ENCODE measurements around the gene PCDHA2.

GRCh38 chr5:140767444-140767843 is 27.2 kb upstream of the PCDHA2 start:
- TF ChIP-seq, protein P1, sequence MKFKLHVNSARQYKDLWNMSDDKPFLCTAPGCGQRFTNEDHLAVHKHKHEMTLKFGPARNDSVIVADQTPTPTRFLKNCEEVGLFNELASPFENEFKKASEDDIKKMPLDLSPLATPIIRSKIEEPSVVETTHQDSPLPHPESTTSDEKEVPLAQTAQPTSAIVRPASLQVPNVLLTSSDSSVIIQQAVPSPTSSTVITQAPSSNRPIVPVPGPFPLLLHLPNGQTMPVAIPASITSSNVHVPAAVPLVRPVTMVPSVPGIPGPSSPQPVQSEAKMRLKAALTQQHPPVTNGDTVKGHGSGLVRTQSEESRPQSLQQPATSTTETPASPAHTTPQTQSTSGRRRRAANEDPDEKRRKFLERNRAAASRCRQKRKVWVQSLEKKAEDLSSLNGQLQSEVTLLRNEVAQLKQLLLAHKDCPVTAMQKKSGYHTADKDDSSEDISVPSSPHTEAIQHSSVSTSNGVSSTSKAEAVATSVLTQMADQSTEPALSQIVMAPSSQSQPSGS (CRISPR knock-in tag; IDR thresholded peaks at IDR 0.05; ENCODE audit: borderline replicate concordance, low read depth), result no peak
- TF ChIP-seq, protein P2, sequence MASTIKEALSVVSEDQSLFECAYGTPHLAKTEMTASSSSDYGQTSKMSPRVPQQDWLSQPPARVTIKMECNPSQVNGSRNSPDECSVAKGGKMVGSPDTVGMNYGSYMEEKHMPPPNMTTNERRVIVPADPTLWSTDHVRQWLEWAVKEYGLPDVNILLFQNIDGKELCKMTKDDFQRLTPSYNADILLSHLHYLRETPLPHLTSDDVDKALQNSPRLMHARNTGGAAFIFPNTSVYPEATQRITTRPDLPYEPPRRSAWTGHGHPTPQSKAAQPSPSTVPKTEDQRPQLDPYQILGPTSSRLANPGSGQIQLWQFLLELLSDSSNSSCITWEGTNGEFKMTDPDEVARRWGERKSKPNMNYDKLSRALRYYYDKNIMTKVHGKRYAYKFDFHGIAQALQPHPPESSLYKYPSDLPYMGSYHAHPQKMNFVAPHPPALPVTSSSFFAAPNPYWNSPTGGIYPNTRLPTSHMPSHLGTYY (CRISPR knock-in tag; IDR thresholded peaks at IDR 0.05), result no peak
- TF ChIP-seq, protein P3, sequence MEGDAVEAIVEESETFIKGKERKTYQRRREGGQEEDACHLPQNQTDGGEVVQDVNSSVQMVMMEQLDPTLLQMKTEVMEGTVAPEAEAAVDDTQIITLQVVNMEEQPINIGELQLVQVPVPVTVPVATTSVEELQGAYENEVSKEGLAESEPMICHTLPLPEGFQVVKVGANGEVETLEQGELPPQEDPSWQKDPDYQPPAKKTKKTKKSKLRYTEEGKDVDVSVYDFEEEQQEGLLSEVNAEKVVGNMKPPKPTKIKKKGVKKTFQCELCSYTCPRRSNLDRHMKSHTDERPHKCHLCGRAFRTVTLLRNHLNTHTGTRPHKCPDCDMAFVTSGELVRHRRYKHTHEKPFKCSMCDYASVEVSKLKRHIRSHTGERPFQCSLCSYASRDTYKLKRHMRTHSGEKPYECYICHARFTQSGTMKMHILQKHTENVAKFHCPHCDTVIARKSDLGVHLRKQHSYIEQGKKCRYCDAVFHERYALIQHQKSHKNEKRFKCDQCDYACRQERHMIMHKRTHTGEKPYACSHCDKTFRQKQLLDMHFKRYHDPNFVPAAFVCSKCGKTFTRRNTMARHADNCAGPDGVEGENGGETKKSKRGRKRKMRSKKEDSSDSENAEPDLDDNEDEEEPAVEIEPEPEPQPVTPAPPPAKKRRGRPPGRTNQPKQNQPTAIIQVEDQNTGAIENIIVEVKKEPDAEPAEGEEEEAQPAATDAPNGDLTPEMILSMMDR (IDR thresholded peaks at IDR 0.05), result no peak
- TF ChIP-seq CREB1 (CRISPR knock-in tag; IDR thresholded peaks at IDR 0.05), result no peak

All from WTC11 (cell line).